Gastrocnemius medialis (tissue), 4 donors: ENCODE results near the gene CTNNA2.

Experiments used
- CTCF ChIP-seq, 5 experiments: fragments of 450-650 bp in 3 of 5; fragments of 200-600 bp in 2 of 5; sonication (generic) in 2 of 5; IDR thresholded peaks in 4 of 5; conservative IDR thresholded peaks in 1 of 5; 1 replicate in 4 of 5; 2 replicates in 1 of 5; pipeline ENCODE4 v1.5.1; 2016 to 2019; ENCODE audit warnings: antibody characterized with exemption in 5 of 5, mild to moderate bottlenecking in 3 of 5, moderate library complexity in 3 of 5
- POLR2A ChIP-seq, 2 donors: fragments of 450-650 bp; IDR thresholded peaks; one replicate each; pipeline ENCODE4 v1.6.1; 2017; ENCODE audit warnings: antibody characterized with exemption in 2 of 2, mild to moderate bottlenecking in 2 of 2, moderate library complexity in 2 of 2

DNA sequence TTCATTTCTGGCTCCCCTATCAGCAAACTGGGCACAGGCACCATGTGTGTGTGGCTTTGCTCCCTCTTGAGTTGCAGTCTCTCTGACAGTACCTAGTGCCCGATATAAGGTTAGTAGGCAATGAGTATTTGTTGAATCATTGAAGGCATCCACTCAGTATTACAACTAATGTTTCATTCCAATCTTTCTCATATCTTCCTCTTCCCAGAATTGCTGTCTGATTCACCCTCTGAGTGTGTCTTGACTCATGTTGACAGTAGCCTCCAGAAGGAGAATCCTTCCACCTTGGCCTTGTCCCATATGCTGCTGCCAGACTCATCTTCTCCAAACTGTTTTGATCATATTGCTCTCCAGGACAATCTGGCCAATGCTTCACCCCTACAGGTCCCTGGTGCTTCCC lies 589.2 kb downstream of the CTNNA2 start:
- no peak for TF ChIP-seq POLR2A (IDR thresholded peaks at IDR 0.05)
- TF ChIP-seq CTCF (IDR thresholded peaks at IDR 0.05 in 4 of 5, conservative IDR thresholded peaks at IDR 0.05 in 1 of 5), result no peak
